ENCODE data around the gene CORO1C. TPM values are rescaled to one million over a fixed set of nuclear protein-coding genes. Genes with fewer than 3 reads are reported as not detected.

The CORO1C gene
- polyA plus RNA-seq, 1 of the 3 experiments (the other 2 are of a cell fraction), result 150 TPM

DNA sequence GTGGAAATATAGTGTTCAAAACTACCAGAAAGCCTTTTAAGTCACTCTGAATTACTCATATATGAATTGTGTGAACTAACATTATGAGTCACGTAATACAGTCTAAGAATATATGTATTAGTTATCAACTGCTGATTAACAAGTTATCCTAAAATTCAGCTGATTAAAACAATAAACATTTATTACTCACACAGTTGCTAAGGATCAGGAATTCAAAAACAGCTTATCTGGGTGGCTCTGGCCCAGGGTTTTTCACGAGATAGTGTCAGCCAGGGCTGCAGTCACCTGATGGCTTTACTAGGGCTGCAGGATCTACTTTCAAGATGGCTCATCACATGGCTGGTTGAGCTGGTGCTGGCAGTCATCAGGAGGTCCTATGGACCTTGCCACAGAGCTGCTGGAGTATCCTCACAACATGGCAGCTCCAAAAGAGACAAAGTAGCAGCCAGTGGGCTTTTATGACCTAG is 36.5 kb downstream of the CORO1C start:
- CTCF ChIA-PET, result interaction anchor here (0.7 to 7.1 kb wide), 6 partner anchors 7 to 108 kb away, joined by 3 to 52 read pairs (median 4); no protein-coding TSS in a partner anchor
- no peak for DNase-seq
- Histone ChIP-seq H3K4me1 (ENCODE audit: control insufficient read depth in 1 of 2, insufficient read depth in 2 of 2, low read depth in 1 of 2, low read length in 1 of 2) (peaks cover 31 to 64% of the 10 kb centered on the region in 2 experiments), H3K4me3 (ENCODE audit: low read depth in 2 of 2, low read length in 1 of 2) (no peak overlapping the region), H3K79me2 (ENCODE audit: insufficient read depth) (peaks cover 93% of the 10 kb centered on the region), H3K36me3 (replicated peaks in 1 of 2; ENCODE audit: control insufficient read depth in 1 of 2, insufficient read depth in 2 of 2, low read length in 1 of 2) (peaks cover 32 to 51% of the 10 kb centered on the region in 2 experiments), H3K27ac (ENCODE audit: low read depth in 2 of 2, low read length in 1 of 2) (peak overlapping the region; percentile 28 to 99; a peak in 2 of 4 replicates), H3K4me2 (no peak overlapping the region), H3F3A (replicated peaks; ENCODE audit: insufficient read depth) (peaks cover 80% of the 10 kb centered on the region), H2AFZ (ENCODE audit: low read depth) (no peak overlapping the region), H3K9ac (no peak overlapping the region), H4K20me1 (ENCODE audit: insufficient read depth) (peaks cover 18% of the 10 kb centered on the region; the same call in 1 of the 2 replicates), H3K9me3 (no peaks in the 10 kb centered on the region), H3K9me2 (no peaks in the 10 kb centered on the region), H3K27me3 (ENCODE audit: insufficient read depth) (no peaks in the 10 kb centered on the region)
- WGBS (ENCODE audit: low lambda C conversion rate), result 76% methylated on average over 2 of the region's 2 CpGs
- POLR2A ChIA-PET, result interaction anchor here (1.3 kb wide), 1 partner anchor 7 kb away, joined by 3 read pairs; no protein-coding TSS in a partner anchor
- TF ChIP-seq GABPA (IDR thresholded peaks at IDR 0.05; ENCODE audit: low read depth), result no peak
- TF ChIP-seq TCF12 (IDR thresholded peaks at IDR 0.05), result no peak
- 0 out of 2 replicates have a peak, but pooled peaks have one; percentile 35 for TF ChIP-seq YY1 (IDR thresholded peaks at IDR 0.05; ENCODE audit: low read depth)

DNA sequence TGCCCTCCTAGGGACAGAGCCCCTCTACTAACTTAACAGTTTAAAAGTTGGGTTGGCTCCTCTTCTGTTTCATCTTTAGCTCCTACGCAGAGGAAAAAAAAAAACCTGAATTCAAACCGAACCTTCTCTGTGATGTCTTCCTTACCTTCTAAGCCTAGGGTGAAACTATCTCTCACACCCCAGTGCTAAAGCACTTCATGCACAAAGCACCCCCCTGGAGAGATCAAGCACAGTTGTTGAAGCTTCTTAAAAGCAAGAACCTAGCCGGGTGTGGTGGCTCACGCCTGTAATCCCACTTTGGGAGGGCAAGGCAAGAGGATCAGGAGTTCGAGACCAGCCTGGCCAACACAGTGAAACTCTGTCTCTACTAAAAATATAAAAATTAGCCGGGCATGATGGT is 37.6 kb downstream of the CORO1C start:
- Histone ChIP-seq H3K9me2 (no peaks in the 10 kb centered on the region), H3K36me3 (replicated peaks in 1 of 2; ENCODE audit: control insufficient read depth in 1 of 2, insufficient read depth in 2 of 2, low read length in 1 of 2) (peaks cover 21 to 40% of the 10 kb centered on the region in 2 experiments), H3K79me2 (ENCODE audit: insufficient read depth) (peaks cover 93% of the 10 kb centered on the region), H3K9ac (0 out of 2 replicates have a peak overlapping the region, but pooled peaks have one; percentile 4), H3K27ac (ENCODE audit: low read depth in 2 of 2, low read length in 1 of 2) (peak overlapping the region; percentile 97 to 99), H3K9me3 (no peaks in the 10 kb centered on the region), H2AFZ (ENCODE audit: low read depth) (no peak overlapping the region), H3K4me1 (ENCODE audit: control insufficient read depth in 1 of 2, insufficient read depth in 2 of 2, low read depth in 1 of 2, low read length in 1 of 2) (peaks cover 38 to 73% of the 10 kb centered on the region in 2 experiments), H3K4me2 (no peak overlapping the region), H4K20me1 (ENCODE audit: insufficient read depth) (peaks cover 18% of the 10 kb centered on the region; the same call in 1 of the 2 replicates), H3K27me3 (ENCODE audit: insufficient read depth) (no peaks in the 10 kb centered on the region), H3F3A (replicated peaks; ENCODE audit: insufficient read depth) (peaks cover 78% of the 10 kb centered on the region), H3K4me3 (ENCODE audit: low read depth in 2 of 2, low read length in 1 of 2) (no peak overlapping the region)
- ChIA-PET POLR2A (interaction anchor here (1.3 kb wide), 1 partner anchor 9 kb away, joined by 3 read pairs; no protein-coding TSS in a partner anchor), CTCF (interaction anchor here (1.0 to 7.1 kb wide), 4 partner anchors 9 to 76 kb away, joined by 3 to 52 read pairs (median 4); no protein-coding TSS in a partner anchor)
- 91% methylated on average over 6 of the region's 6 CpGs for WGBS (ENCODE audit: low lambda C conversion rate)
- TF ChIP-seq, protein P1, sequence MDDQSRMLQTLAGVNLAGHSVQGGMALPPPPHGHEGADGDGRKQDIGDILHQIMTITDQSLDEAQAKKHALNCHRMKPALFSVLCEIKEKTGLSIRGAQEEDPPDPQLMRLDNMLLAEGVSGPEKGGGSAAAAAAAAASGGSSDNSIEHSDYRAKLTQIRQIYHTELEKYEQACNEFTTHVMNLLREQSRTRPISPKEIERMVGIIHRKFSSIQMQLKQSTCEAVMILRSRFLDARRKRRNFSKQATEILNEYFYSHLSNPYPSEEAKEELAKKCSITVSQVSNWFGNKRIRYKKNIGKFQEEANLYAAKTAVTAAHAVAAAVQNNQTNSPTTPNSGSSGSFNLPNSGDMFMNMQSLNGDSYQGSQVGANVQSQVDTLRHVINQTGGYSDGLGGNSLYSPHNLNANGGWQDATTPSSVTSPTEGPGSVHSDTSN (IDR thresholded peaks at IDR 0.05), result no peak
- no peak for TF ChIP-seq SMC3 (IDR thresholded peaks at IDR 0.05; ENCODE audit: low read depth, low read length)
- no peak for TF ChIP-seq TEAD4 (IDR thresholded peaks at IDR 0.05; ENCODE audit: borderline replicate concordance, insufficient read depth)
- TF ChIP-seq TCF12 (IDR thresholded peaks at IDR 0.05), result no peak
- TF ChIP-seq EP300 (IDR thresholded peaks at IDR 0.05; ENCODE audit: borderline replicate concordance in 1 of 2, low read depth in 1 of 2, low read length in 1 of 2), result no peak
- no peak for DNase-seq

DNA sequence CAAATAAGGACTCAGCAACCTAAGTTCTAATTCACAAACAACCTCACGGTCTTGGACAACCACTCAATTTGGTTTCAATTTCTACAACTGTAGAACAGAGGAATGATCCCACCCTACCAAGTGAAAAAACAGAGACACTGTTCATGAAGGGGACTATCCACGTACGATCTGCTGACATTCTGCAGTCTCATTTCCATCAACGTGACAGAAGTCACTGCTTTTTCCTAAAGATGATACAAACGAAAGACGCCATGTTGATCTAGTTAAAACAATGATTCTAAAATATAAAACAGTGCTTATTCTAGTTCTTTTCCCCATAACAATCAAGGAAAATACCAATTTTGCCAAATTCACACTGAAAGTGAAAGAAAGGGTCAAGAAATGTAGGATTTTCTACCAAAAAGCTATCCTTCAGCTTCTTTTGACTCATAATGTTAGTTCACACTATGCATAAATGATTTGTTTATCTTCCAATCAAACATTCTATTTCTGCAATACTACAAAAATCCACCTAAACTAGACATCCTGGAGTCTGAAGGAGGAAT is 38.1 kb downstream of the CORO1C start:
- no peaks in the 10 kb centered on the region for H3K9me2 ChIP-seq

More for the DNA sequence above, 38.1 kb downstream of the CORO1C start:
- H3K4me3 ChIP-seq (ENCODE audit: low read depth in 2 of 2, low read length in 1 of 2), result no peak overlapping the region
- H4K20me1 ChIP-seq (ENCODE audit: insufficient read depth), result peaks cover 18% of the 10 kb centered on the region; the same call in 1 of the 2 replicates
- H3K36me3 ChIP-seq (replicated peaks in 1 of 2; ENCODE audit: control insufficient read depth in 1 of 2, insufficient read depth in 2 of 2, low read length in 1 of 2), result peaks cover 19 to 35% of the 10 kb centered on the region in 2 experiments
- DNase-seq, result no peak
- peak overlapping the region; percentile 97 to 99 for H3K27ac ChIP-seq (ENCODE audit: low read depth in 2 of 2, low read length in 1 of 2)
- TF ChIP-seq RCOR1 (IDR thresholded peaks at IDR 0.05; ENCODE audit: low read length), result no peak
- TF ChIP-seq RXRA (IDR thresholded peaks at IDR 0.05; ENCODE audit: borderline replicate concordance, low read depth), result no peak
- TF ChIP-seq, protein P1 (IDR thresholded peaks at IDR 0.05), result no peak
- no peak for TF ChIP-seq RFX5 (IDR thresholded peaks at IDR 0.05; ENCODE audit: low read length)
- TF ChIP-seq GABPA (IDR thresholded peaks at IDR 0.05; ENCODE audit: low read depth), result no peak
- TF ChIP-seq, protein P2, sequence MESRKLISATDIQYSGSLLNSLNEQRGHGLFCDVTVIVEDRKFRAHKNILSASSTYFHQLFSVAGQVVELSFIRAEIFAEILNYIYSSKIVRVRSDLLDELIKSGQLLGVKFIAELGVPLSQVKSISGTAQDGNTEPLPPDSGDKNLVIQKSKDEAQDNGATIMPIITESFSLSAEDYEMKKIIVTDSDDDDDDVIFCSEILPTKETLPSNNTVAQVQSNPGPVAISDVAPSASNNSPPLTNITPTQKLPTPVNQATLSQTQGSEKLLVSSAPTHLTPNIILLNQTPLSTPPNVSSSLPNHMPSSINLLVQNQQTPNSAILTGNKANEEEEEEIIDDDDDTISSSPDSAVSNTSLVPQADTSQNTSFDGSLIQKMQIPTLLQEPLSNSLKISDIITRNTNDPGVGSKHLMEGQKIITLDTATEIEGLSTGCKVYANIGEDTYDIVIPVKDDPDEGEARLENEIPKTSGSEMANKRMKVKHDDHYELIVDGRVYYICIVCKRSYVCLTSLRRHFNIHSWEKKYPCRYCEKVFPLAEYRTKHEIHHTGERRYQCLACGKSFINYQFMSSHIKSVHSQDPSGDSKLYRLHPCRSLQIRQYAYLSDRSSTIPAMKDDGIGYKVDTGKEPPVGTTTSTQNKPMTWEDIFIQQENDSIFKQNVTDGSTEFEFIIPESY (IDR thresholded peaks at IDR 0.05; ENCODE audit: borderline replicate concordance, low read depth), result no peak
- TF ChIP-seq POLR2AphosphoS5 (IDR thresholded peaks at IDR 0.05; ENCODE audit: low read depth, low read length), result no peak
- H3K79me2 ChIP-seq (ENCODE audit: insufficient read depth), result peaks cover 93% of the 10 kb centered on the region
- H3K9ac ChIP-seq, result 0 out of 2 replicates have a peak overlapping the region, but pooled peaks have one; percentile 4
- no peaks in the 10 kb centered on the region for H3K27me3 ChIP-seq (ENCODE audit: insufficient read depth)
- ChIA-PET POLR2A (interaction anchor here (1.3 kb wide), 1 partner anchor 9 kb away, joined by 3 read pairs; no protein-coding TSS in a partner anchor), CTCF (interaction anchor here (1.0 to 7.1 kb wide), 5 partner anchors 9 to 154 kb away, joined by 3 to 52 read pairs (median 8); no protein-coding TSS in a partner anchor)
- peaks cover 80% of the 10 kb centered on the region for H3F3A ChIP-seq (replicated peaks; ENCODE audit: insufficient read depth)
- no peak overlapping the region for H2AFZ ChIP-seq (ENCODE audit: low read depth)
- H3K9me3 ChIP-seq, result no peaks in the 10 kb centered on the region
- no peak overlapping the region for H3K4me2 ChIP-seq
- H3K4me1 ChIP-seq (ENCODE audit: control insufficient read depth in 1 of 2, insufficient read depth in 2 of 2, low read depth in 1 of 2, low read length in 1 of 2), result peaks cover 38 to 78% of the 10 kb centered on the region in 2 experiments
- WGBS (ENCODE audit: low lambda C conversion rate), result 91% methylated on average over 6 of the region's 6 CpGs
